IMR-90 (cell line): ENCODE data around the gene FBXL19.

Experiments used
- BHLHE40 ChIP-seq: fragments of 150-350 bp; IDR thresholded peaks from 2 replicates; pipeline ENCODE4 v1.6.1; 2016; ENCODE audit warnings: mild to moderate bottlenecking, low read depth, low read length
- CEBPB ChIP-seq: IDR thresholded peaks from 2 replicates; pipeline ENCODE4 v1.6.1; 2012; ENCODE audit warnings: low read depth, low read length, improper control_type of control experiment
- CTCF ChIP-seq: conservative IDR thresholded peaks from 2 replicates; pipeline ENCODE4 v1.5.1; 2012; ENCODE audit warnings: mild to moderate bottlenecking, low read depth, low read length, improper control_type of control experiment
- FOS ChIP-seq: fragments of 150-350 bp; IDR thresholded peaks from 2 replicates; pipeline ENCODE4 v1.6.1; 2016; ENCODE audit warnings: low read depth, low read length
- MAFK ChIP-seq: IDR thresholded peaks from 2 replicates; pipeline ENCODE4 v1.6.1; 2012; ENCODE audit warnings: low read depth, low read length, improper control_type of control experiment
- MAZ ChIP-seq: IDR thresholded peaks from 2 replicates; pipeline ENCODE4 v1.6.1; 2012; ENCODE audit warnings: low read depth, mild to moderate bottlenecking, low read length, improper control_type of control experiment, moderate library complexity, borderline replicate concordance
- MXI1 ChIP-seq: IDR thresholded peaks from 2 replicates; pipeline ENCODE4 v1.6.1; 2012; ENCODE audit warnings: low read depth, mild to moderate bottlenecking, low read length, moderate library complexity, borderline replicate concordance
- POLR2A ChIP-seq: IDR thresholded peaks from 2 replicates; pipeline ENCODE4 v1.6.1; 2012; ENCODE audit warnings: mild to moderate bottlenecking, low read depth, low read length
- RAD21 ChIP-seq: IDR thresholded peaks from 2 replicates; pipeline ENCODE4 v1.6.1; 2012; ENCODE audit warnings: low read length, improper control_type of control experiment
- RFX5 ChIP-seq: IDR thresholded peaks from 2 replicates; pipeline ENCODE4 v1.8.0; 2012; ENCODE audit warnings: low read depth, mild to moderate bottlenecking, low read length, moderate library complexity
- SMC3 ChIP-seq: fragments of 150-350 bp; IDR thresholded peaks from 2 replicates; pipeline ENCODE4 v1.6.1; 2016; ENCODE audit warnings: low read depth, mild to moderate bottlenecking, antibody characterized with exemption, low read length, moderate library complexity
- USF2 ChIP-seq: fragments of 150-350 bp; IDR thresholded peaks from 2 replicates; pipeline ENCODE4 v1.6.1; 2017; ENCODE audit warnings: mild to moderate bottlenecking, antibody characterized with exemption, low read length, low read depth

- TF ChIP-seq BHLHE40: no peak
- TF ChIP-seq CTCF: no peak
- TF ChIP-seq POLR2A: no peak
- TF ChIP-seq FOS: no peak
- TF ChIP-seq RFX5: no peak
- no peak for TF ChIP-seq CEBPB
- no peak for TF ChIP-seq SMC3
- TF ChIP-seq RAD21: no peak
- TF ChIP-seq USF2: no peak
- TF ChIP-seq MAZ: no peak
- no peak for TF ChIP-seq MXI1
- TF ChIP-seq MAFK: no peak
Observed at GRCh38 chr16:30912794-30913412, 10.5 kb upstream of the FBXL19 start.
